NB4 (cell line): ENCODE results near the gene LIFR.

Source experiments
- CTCF ChIP-seq: IDR thresholded peaks from one replicate; pipeline ENCODE4 v1.5.1; 2012; ENCODE audit warnings: low read depth, low read length
- MAX ChIP-seq: IDR thresholded peaks from 2 replicates; pipeline ENCODE4 v1.6.1; 2011; ENCODE audit warnings: low read depth, low read length

DNA sequence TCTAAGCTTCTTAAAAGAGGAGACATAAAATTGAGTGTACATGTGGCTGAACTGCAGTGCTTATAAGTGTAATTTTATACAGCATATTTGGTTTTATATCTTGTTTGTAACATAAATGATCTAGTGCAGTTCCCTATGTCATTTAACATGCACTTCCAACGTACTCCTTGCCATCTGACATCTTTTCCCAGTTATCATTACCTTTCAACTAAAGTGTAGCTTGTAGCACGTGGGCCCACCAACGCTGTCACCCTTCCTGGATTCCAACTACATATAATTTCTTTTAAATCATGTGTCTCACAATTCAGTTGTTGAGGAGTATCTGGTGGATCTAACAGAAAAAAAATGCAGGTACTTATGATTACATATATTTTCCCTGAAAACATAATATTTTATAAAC, 50.1 kb downstream of the LIFR start:
- TF ChIP-seq CTCF (no peak), MAX (no peak)
